K562 (cell line): ENCODE data around the gene PRELID3B. TPM values are rescaled to one million over a fixed set of nuclear protein-coding genes. Genes with fewer than 3 reads are reported as not detected.

ENCODE experiments used
- ATAC-seq: fragments of 200-7000 bp; cut with Tn5 transposase; 3 replicates; pipeline ENCODE4 v1.9.1; 2020; ENCODE audit warnings: moderate library complexity
- BruUV-seq: library from RNA; stranded (reverse); fragments of 400-500 nt; replicated peaks from 2 replicates; lab custom pipeline; 2021; lab: Mats Ljungman, UMichigan
- CTCF ChIA-PET: fragments of 300-600 bp; formaldehyde crosslinking; extraction: SDS; loops from one replicate; lab custom pipeline; 2021; ENCODE audit warnings: low intra/inter-chr PET ratio; lab: Yijun Ruan, JAX
- POLR2A ChIA-PET: fragments of 300-600, 350-650 bp; sonication (Branson Sonifier 250); formaldehyde crosslinking; extraction: SDS; loops from one replicate; lab custom pipeline; 2021; ENCODE audit warnings: antibody characterized with exemption, inconsistent platforms; lab: Yijun Ruan, JAX
- DNase-seq, 4 experiments: peaks; one replicate each; pipeline versions ENCODE4 v3.0.0 to v3.0.0-alpha.2; 2011 to 2018; ENCODE audit warnings: low spot score in 3 of 4, mixed read lengths in 3 of 4; ENCODE audit errors: extremely low read depth in 1 of 4
- FAIRE-seq: peaks from 2 replicates; lab custom pipeline; 2011; peaks lifted over from hg19 to GRCh38; lab: Jason Lieb, UNC
- H2AFZ ChIP-seq: 2 replicates; pipeline ENCODE4 v1.6.0; 2011; ENCODE audit warnings: low read depth, low read length, control low read depth, inconsistent platforms
- H3K27ac ChIP-seq: fragments of 200-600 bp; 3 replicates; pipeline ENCODE4 v1.8.0; 2011; ENCODE audit warnings: low read depth, mild to moderate bottlenecking, control low read depth, inconsistent platforms, low read length, moderate library complexity, mixed read lengths; ENCODE audit errors: extremely low read depth
- H3K27me3 ChIP-seq, 2 experiments: fragments of 300-600 bp in 1 of 2; 2 replicates in 1 of 2; 3 replicates in 1 of 2; pipeline versions ENCODE4 v1.6.0 to v1.8.0; 2011; ENCODE audit warnings: inconsistent platforms in 2 of 2, low read length in 2 of 2, mild to moderate bottlenecking in 1 of 2, mixed read lengths in 1 of 2, moderate library complexity in 1 of 2; ENCODE audit not compliant: control insufficient read depth in 2 of 2, insufficient read depth in 2 of 2
- H3K36me3 ChIP-seq: fragments of 300-600 bp; 3 replicates; pipeline ENCODE4 v1.8.0; 2011; ENCODE audit warnings: mild to moderate bottlenecking, low read length, inconsistent platforms; ENCODE audit not compliant: control insufficient read depth, insufficient read depth
- H3K4me1 ChIP-seq, 2 experiments: fragments of 200-600 bp in 1 of 2; replicated peaks in 1 of 2; 2 replicates in 1 of 2; 3 replicates in 1 of 2; pipeline versions ENCODE4 v1.5.1 to v1.8.0; 2011; ENCODE audit warnings: inconsistent platforms in 2 of 2, low read length in 2 of 2, mild to moderate bottlenecking in 1 of 2, mixed read lengths in 1 of 2, moderate library complexity in 1 of 2; ENCODE audit not compliant: control insufficient read depth in 2 of 2, insufficient read depth in 2 of 2
- H3K4me2 ChIP-seq: 2 replicates; pipeline ENCODE4 v1.6.1; 2011; ENCODE audit warnings: low read length, control low read depth, inconsistent platforms, mixed read lengths; ENCODE audit not compliant: insufficient read depth
- H3K4me3 ChIP-seq: fragments of 200-600 bp; sonication (generic), shearing (Covaris generic); 2 replicates; pipeline ENCODE4 v1.5.1; 2016; ENCODE audit warnings: control low read depth, inconsistent platforms
- H3K79me2 ChIP-seq: fragments of 200-600 bp; 3 replicates; pipeline ENCODE4 v1.8.0; 2011; ENCODE audit warnings: low read length, inconsistent platforms; ENCODE audit not compliant: control insufficient read depth, insufficient read depth
- H3K9ac ChIP-seq, 2 experiments: 2 replicates each; pipeline versions ENCODE4 v1.6.0 to v1.6.1; 2011; ENCODE audit warnings: low read depth in 2 of 2, low read length in 2 of 2, control low read depth in 1 of 2, inconsistent platforms in 1 of 2, mild to moderate bottlenecking in 1 of 2, mixed read lengths in 1 of 2; ENCODE audit not compliant: insufficient read depth in 1 of 2
- H3K9me1 ChIP-seq: one replicate; pipeline ENCODE4 v1.6.0; 2011; ENCODE audit warnings: inconsistent platforms, mild to moderate bottlenecking, low read length, moderate library complexity; ENCODE audit not compliant: control insufficient read depth, insufficient read depth
- H3K9me3 ChIP-seq: replicated peaks from 2 replicates; pipeline ENCODE4 v1.5.1; 2011; ENCODE audit warnings: low read depth, low read length, inconsistent platforms; ENCODE audit not compliant: control insufficient read depth, insufficient read depth
- H4K20me1 ChIP-seq: replicated peaks from 2 replicates; pipeline ENCODE4 v1.6.1; 2011; ENCODE audit warnings: low read length, inconsistent platforms, mixed read lengths; ENCODE audit not compliant: control insufficient read depth, insufficient read depth
- CBFA2T2 ChIP-seq: fragments of 450-650 bp; conservative IDR thresholded peaks from 2 replicates; pipeline ENCODE4 v1.6.1; 2017; ENCODE audit warnings: mild to moderate bottlenecking
- HDGF ChIP-seq: fragments of 450-650 bp; IDR thresholded peaks from 2 replicates; pipeline ENCODE4 v1.6.1; 2016
- HMGXB4 ChIP-seq: sonication (generic); formaldehyde crosslinking; IDR thresholded peaks from 2 replicates; pipeline ENCODE4 v1.8.1; 2023; ENCODE audit warnings: mild to moderate bottlenecking, missing genetic modification reagents
- KDM4B ChIP-seq, 2 experiments: fragments of 450-650 bp in 1 of 2; sonication (generic) in 1 of 2; IDR thresholded peaks; 2 replicates each; pipeline ENCODE4 v1.6.1; 2016 to 2017; ENCODE audit warnings: borderline replicate concordance in 2 of 2, antibody characterized with exemption in 1 of 2, low read depth in 1 of 2, mild to moderate bottlenecking in 1 of 2
- MBD2 ChIP-seq: sonication (generic); IDR thresholded peaks from 2 replicates; pipeline ENCODE4 v1.6.1; 2016; ENCODE audit warnings: low read depth, borderline replicate concordance
- MTA3 ChIP-seq: fragments of 450-650 bp; formaldehyde crosslinking; IDR thresholded peaks from 2 replicates; pipeline ENCODE4 v1.6.1; 2017; ENCODE audit warnings: mild to moderate bottlenecking, borderline replicate concordance
- RAD21 ChIP-seq, 2 experiments: fragments of 250-450 bp in 1 of 2; fragments of 450-650 bp in 1 of 2; sonication (Bioruptor Pico) in 1 of 2; formaldehyde crosslinking in 1 of 2; IDR thresholded peaks in 1 of 2; conservative IDR thresholded peaks in 1 of 2; 2 replicates each; pipeline versions ENCODE4 v1.4.0 to v1.8.0; 2020 to 2022; ENCODE audit warnings: mild to moderate bottlenecking in 2 of 2, moderate library complexity in 1 of 2
- RB1 ChIP-seq: fragments of 450-650 bp; IDR thresholded peaks from 2 replicates; pipeline ENCODE4 v1.6.1; 2017; ENCODE audit warnings: low read depth, mild to moderate bottlenecking
- RBM22 ChIP-seq: fragments of 200-400 bp; formaldehyde crosslinking; IDR thresholded peaks from 2 replicates; pipeline ENCODE4 v1.6.1; 2018; ENCODE audit warnings: low read length, low read depth; ENCODE audit not compliant: poor library complexity, severe bottlenecking
- SMARCE1 ChIP-seq: fragments of 450-650 bp; IDR thresholded peaks from 2 replicates; pipeline ENCODE4 v1.7.1; 2016; ENCODE audit warnings: mild to moderate bottlenecking
- TAL1 ChIP-seq: fragments of 450-650 bp; IDR thresholded peaks from 2 replicates; pipeline ENCODE4 v1.6.1; 2016; ENCODE audit warnings: mild to moderate bottlenecking
- ZNF165 ChIP-seq: fragments of 250-450 bp; sonication (Bioruptor Pico); IDR thresholded peaks from 2 replicates; pipeline ENCODE4 v1.4.0; 2020; ENCODE audit warnings: borderline replicate concordance
- ZNF395 ChIP-seq: fragments of 200-800 bp; sonication (Bioruptor generic); IDR thresholded peaks from 2 replicates; pipeline ENCODE4 v1.6.1; 2017; ENCODE audit warnings: missing genetic modification characterization, missing compliant biosample characterization
- ZNF449 ChIP-seq: fragments of 250-450 bp; sonication (Bioruptor Pico); IDR thresholded peaks from 2 replicates; pipeline ENCODE4 v1.8.0; 2022; ENCODE audit warnings: moderate library complexity, mild to moderate bottlenecking, inconsistent platforms
- ZNF644 ChIP-seq: fragments of 200-800 bp; sonication (Bioruptor generic); IDR thresholded peaks from 2 replicates; pipeline ENCODE4 v1.6.1; 2016; ENCODE audit warnings: low read depth, missing genetic modification characterization, missing compliant biosample characterization
- ZNF699 ChIP-seq: fragments of 250-450 bp; sonication (Bioruptor Pico); IDR thresholded peaks from 2 replicates; pipeline ENCODE4 v1.8.0; 2021; ENCODE audit warnings: mild to moderate bottlenecking, moderate library complexity; ENCODE audit not compliant: insufficient replicate concordance
- WGBS: fragments of 100-300 bp; shearing (Covaris generic); methylation state at CpG from one replicate; pipeline ENCODE4 v1.1.6; 2016; ENCODE audit warnings: low coverage, mixed read lengths; ENCODE audit not compliant: insufficient coverage; ENCODE audit errors: missing lambda C conversion rate; 5-methylcytosine and 5-hydroxymethylcytosine counted together
- in situ Hi-C: fragments of 300-500 bp; cut with MboI; formaldehyde crosslinking; loops from 4 replicates; pipeline ENCODE4 v1.15.0; 2018; ENCODE audit warnings: inconsistent platforms, mixed read lengths
- intact Hi-C: fragments of 100-400 bp; cut with micrococcal nuclease; formaldehyde crosslinking; loops from 2 replicates; pipeline ENCODE4 v1.14.2; 2022
- polyA plus RNA-seq, 8 experiments: library from polyadenylated mRNA; depleted of rRNA in 4 of 8; stranded (reverse) in 5 of 8; unstranded in 3 of 8; fragments of >200 nt; fragmentation: Nextera tagmentation in 2 of 8; fragmentation: Illumina TruSeq in 1 of 8; extraction: Ambion mirVana in 2 of 8; extraction: Trizol in 1 of 8; gene quantifications; 2 replicates each; pipeline versions ENCODE4 v1.2.1 to v1.2.3, GENCODE V29; 2011 to 2014; ENCODE audit warnings: inconsistent platforms in 1 of 8, missing spikeins in 1 of 8
- total RNA-seq, 7 experiments: library from RNA; depleted of rRNA in 6 of 7; stranded (reverse); fragments of >200 nt in 6 of 7; fragmentation: Illumina TruSeq in 2 of 7; extraction: Trizol in 2 of 7; gene quantifications; 2 replicates each; pipeline versions ENCODE4 v1.2.1 to v1.2.3, GENCODE V29; 2011 to 2021; ENCODE audit warnings: low replicate concordance in 1 of 7

Gene PRELID3B
- total and polyA plus RNA-seq, 9 of the 15 experiments (the other 6 are each of a cell fraction or from before 2014, with no cell fraction given), result 77.0 to 186 (median 101) TPM

GRCh38 chr20:59042796-59043631, 428 bp upstream of the PRELID3B start:
- peak; percentile 96 for ATAC-seq
- intact Hi-C loops, result no loop called here
- no TSS peak for BruUV-seq
- no peak for TF ChIP-seq TAL1
- TF ChIP-seq RBM22, result no peak
- no peak for TF ChIP-seq ZNF644 (tag)
- no peak for TF ChIP-seq ZNF449 (CRISPR knock-in tag)
- peak in 1 of 2 experiments; percentile 18; a peak in 1 of 4 replicates for TF ChIP-seq KDM4B (IDR thresholded peaks at IDR 0.05; ENCODE audit: borderline replicate concordance in 2 of 2, low read depth in 1 of 2)
- TF ChIP-seq HMGXB4 (CRISPR knock-in tag), result no peak
- TF ChIP-seq ZNF699 (CRISPR knock-in tag), result no peak
- peak; percentile 73; the same call in 1 of the 2 replicates for TF ChIP-seq RB1
- 0 out of 2 replicates have a peak, but pooled peaks have one; percentile 20 for TF ChIP-seq MTA3
- peak; percentile 64; the same call in 1 of the 2 replicates for TF ChIP-seq ZNF395 (CRISPR knock-in tag)
- TF ChIP-seq HDGF, result 0 out of 2 replicates have a peak, but pooled peaks have one; percentile 25
- no peak for TF ChIP-seq RAD21 (CRISPR knock-in tag; conservative IDR thresholded peaks at IDR 0.05 in 1 of 2, IDR thresholded peaks at IDR 0.05 in 1 of 2)
- no peak for TF ChIP-seq SMARCE1
- TF ChIP-seq ZNF165 (CRISPR knock-in tag), result no peak
- TF ChIP-seq MBD2, result no peak
- no peak for TF ChIP-seq CBFA2T2

More at GRCh38 chr20:59042796-59043631, 428 bp upstream of the PRELID3B start:
- H2AFZ ChIP-seq, result peak overlapping the region; percentile 99
- peak overlapping the region; percentile 69 for H3K4me3 ChIP-seq
- H3K4me2 ChIP-seq, result peak overlapping the region; percentile 98
- H3K9ac ChIP-seq, result peak overlapping the region; percentile 88 to 93
- peaks cover 4% of the 10 kb centered on the region for H3K9me1 ChIP-seq
- in situ Hi-C loops, result no loop called here
- POLR2A ChIA-PET, result interaction anchor here (1.0 to 4.5 kb wide), 7 partner anchors 9 to 178 kb away, joined by 3 to 28 read pairs (median 3); partner anchors contain the start of gene ATP5F1E
- WGBS, result 22% methylated on average over 47 of the region's 66 CpGs
- DNase-seq, result peak; percentile 97 to 98 (median 98)
- peaks cover 31% of the 10 kb centered on the region for H3K36me3 ChIP-seq
- H4K20me1 ChIP-seq, result peaks cover 5% of the 10 kb centered on the region
- peak overlapping the region; percentile 83 for H3K27ac ChIP-seq
- peak; percentile 74 for FAIRE-seq
- peaks cover 12 to 22% of the 10 kb centered on the region in 2 experiments; a peak in 4 of 5 replicates for H3K4me1 ChIP-seq
- CTCF ChIA-PET, result no interaction called here
- H3K79me2 ChIP-seq, result peaks cover 51% of the 10 kb centered on the region
- H3K27me3 ChIP-seq, result no peaks in the 10 kb centered on the region
- H3K9me3 ChIP-seq, result no peaks in the 10 kb centered on the region
